ENCODE results near the gene PDGFRB.

Gene PDGFRB

GRCh38 chr5:150070821-150071220, 84.8 kb downstream of the PDGFRB start:
- Histone ChIP-seq H3K27me3 (ENCODE audit: insufficient read depth, low read depth) (no peaks in the 10 kb centered on the region), H2AFZ (ENCODE audit: low read depth) (no peak overlapping the region), H3K9ac (no peak overlapping the region), H3K79me2 (ENCODE audit: insufficient read depth, low read depth) (no peaks in the 10 kb centered on the region), H4K20me1 (ENCODE audit: insufficient read depth) (no peaks in the 10 kb centered on the region), H3K36me3 (ENCODE audit: insufficient read depth) (no peaks in the 10 kb centered on the region), H3K4me1 (ENCODE audit: low read depth, poor library complexity, severe bottlenecking) (no peaks in the 10 kb centered on the region), H3K27ac (no peak overlapping the region), H3K4me3 (IDR thresholded peaks at IDR 0.05; ENCODE audit: insufficient read depth, low read depth, low read length) (no peak overlapping the region), H3K4me2 (no peak overlapping the region)
- no peak for TF ChIP-seq CTCF (conservative IDR thresholded peaks at IDR 0.05; ENCODE audit: low read depth, low read length)

- Histone ChIP-seq H2AFZ (ENCODE audit: low read depth) (no peak overlapping the region), H3K4me2 (no peak overlapping the region), H3K27ac (no peak overlapping the region), H3K27me3 (ENCODE audit: insufficient read depth, low read depth) (no peaks in the 10 kb centered on the region), H3K4me1 (ENCODE audit: low read depth, poor library complexity, severe bottlenecking) (no peaks in the 10 kb centered on the region), H4K20me1 (ENCODE audit: insufficient read depth) (no peaks in the 10 kb centered on the region), H3K79me2 (ENCODE audit: insufficient read depth, low read depth) (no peaks in the 10 kb centered on the region), H3K4me3 (IDR thresholded peaks at IDR 0.05; ENCODE audit: insufficient read depth, low read depth, low read length) (no peak overlapping the region), H3K9ac (no peak overlapping the region), H3K36me3 (ENCODE audit: insufficient read depth) (no peaks in the 10 kb centered on the region)
- no peak for TF ChIP-seq CTCF (conservative IDR thresholded peaks at IDR 0.05; ENCODE audit: low read depth, low read length)
These were observed 85.7 kb downstream of the PDGFRB start for GRCh38 chr5:150069672-150070627.

- no peak overlapping the region for H3K27ac ChIP-seq
- H3K4me2 ChIP-seq = no peak overlapping the region
- H3K4me1 ChIP-seq (ENCODE audit: low read depth, poor library complexity, severe bottlenecking) = no peaks in the 10 kb centered on the region
- no peaks in the 10 kb centered on the region for H3K27me3 ChIP-seq (ENCODE audit: insufficient read depth, low read depth)
- H3K9ac ChIP-seq = no peak overlapping the region
- H3K4me3 ChIP-seq (IDR thresholded peaks at IDR 0.05; ENCODE audit: insufficient read depth, low read depth, low read length) = no peak overlapping the region
- H2AFZ ChIP-seq (ENCODE audit: low read depth) = no peak overlapping the region
- TF ChIP-seq CTCF (conservative IDR thresholded peaks at IDR 0.05; ENCODE audit: low read depth, low read length) = no peak
- H4K20me1 ChIP-seq (ENCODE audit: insufficient read depth) = no peaks in the 10 kb centered on the region
- no peaks in the 10 kb centered on the region for H3K79me2 ChIP-seq (ENCODE audit: insufficient read depth, low read depth)
- no peaks in the 10 kb centered on the region for H3K36me3 ChIP-seq (ENCODE audit: insufficient read depth)
These were observed 86.5 kb downstream of the PDGFRB start for GRCh38 chr5:150068961-150069645.

GRCh38 chr5:150068472-150068871, 87.2 kb downstream of the PDGFRB start:
- no peaks in the 10 kb centered on the region for H3K4me1 ChIP-seq (ENCODE audit: low read depth, poor library complexity, severe bottlenecking)
- no peak for TF ChIP-seq CTCF (conservative IDR thresholded peaks at IDR 0.05; ENCODE audit: low read depth, low read length)
- no peak overlapping the region for H3K4me2 ChIP-seq
- no peaks in the 10 kb centered on the region for H3K36me3 ChIP-seq (ENCODE audit: insufficient read depth)
- no peaks in the 10 kb centered on the region for H3K79me2 ChIP-seq (ENCODE audit: insufficient read depth, low read depth)
- H4K20me1 ChIP-seq (ENCODE audit: insufficient read depth) = no peaks in the 10 kb centered on the region
- H3K27ac ChIP-seq = no peak overlapping the region
- no peak overlapping the region for H2AFZ ChIP-seq (ENCODE audit: low read depth)
- H3K9ac ChIP-seq = no peak overlapping the region
- no peak overlapping the region for H3K4me3 ChIP-seq (IDR thresholded peaks at IDR 0.05; ENCODE audit: insufficient read depth, low read depth, low read length)
- no peaks in the 10 kb centered on the region for H3K27me3 ChIP-seq (ENCODE audit: insufficient read depth, low read depth)
